GM23338 (cell line): ENCODE results near the gene KRT79. TPM values are rescaled to one million over a fixed set of nuclear protein-coding genes. Genes with fewer than 3 reads are reported as not detected.

Source experiments
- ATAC-seq: fragments of 200-7000 bp; cut with Tn5 transposase; 3 replicates; pipeline ENCODE4 v1.9.1; 2020
- DNase-seq: peaks from one replicate; pipeline ENCODE4 v3.0.0-alpha.2; 2015; ENCODE audit warnings: low spot score
- H2AFZ ChIP-seq: fragments of 200-600 bp; sonication (generic); 2 replicates; pipeline ENCODE4 v1.8.0; 2016; ENCODE audit warnings: antibody characterized with exemption, mild to moderate bottlenecking, moderate library complexity
- H3F3A ChIP-seq: fragments of 200-600 bp; sonication (generic); replicated peaks from 2 replicates; pipeline ENCODE4 v1.8.0; 2017; ENCODE audit warnings: antibody characterized with exemption, mixed run types, low read depth
- H3K27ac ChIP-seq: fragments of 200-600 bp; sonication (generic); 2 replicates; pipeline ENCODE4 v1.6.1; 2016; ENCODE audit warnings: low read depth
- H3K27me3 ChIP-seq: fragments of 200-600 bp; sonication (generic); 2 replicates; pipeline ENCODE4 v1.8.0; 2016; ENCODE audit warnings: mild to moderate bottlenecking, mixed run types, moderate library complexity; ENCODE audit not compliant: insufficient read depth
- H3K36me3 ChIP-seq: fragments of 200-600 bp; sonication (generic); 2 replicates; pipeline ENCODE4 v1.8.0; 2016; ENCODE audit warnings: mild to moderate bottlenecking; ENCODE audit not compliant: insufficient read depth
- H3K4me1 ChIP-seq: fragments of 200-600 bp; sonication (generic); 2 replicates; pipeline ENCODE4 v1.8.0; 2016; ENCODE audit warnings: mild to moderate bottlenecking, moderate library complexity; ENCODE audit not compliant: insufficient read depth
- H3K4me2 ChIP-seq: fragments of 200-600 bp; sonication (generic); 2 replicates; pipeline ENCODE4 v1.7.1; 2017; ENCODE audit warnings: mixed run types
- H3K4me3 ChIP-seq: fragments of 200-600 bp; sonication (generic); 2 replicates; pipeline ENCODE4 v1.6.1; 2016; ENCODE audit warnings: mixed run types
- H3K79me2 ChIP-seq: fragments of 200-600 bp; sonication (generic); replicated peaks from 2 replicates; pipeline ENCODE4 v1.8.0; 2017; ENCODE audit warnings: mild to moderate bottlenecking; ENCODE audit not compliant: insufficient read depth
- H3K9me2 ChIP-seq: fragments of 200-600 bp; sonication (generic); 2 replicates; pipeline ENCODE4 v1.8.0; 2017; ENCODE audit not compliant: insufficient read depth
- H4K20me1 ChIP-seq: fragments of 200-600 bp; sonication (generic); replicated peaks from 2 replicates; pipeline ENCODE4 v1.8.0; 2017; ENCODE audit warnings: mild to moderate bottlenecking; ENCODE audit not compliant: insufficient read depth
- H3K27ac Mint-ChIP-seq: 2 replicates; pipeline ENCODE4 v1.8.0; 2020; ENCODE audit warnings: inconsistent platforms, mild to moderate bottlenecking, moderate library complexity, mixed read lengths
- H3K27me3 Mint-ChIP-seq: 3 replicates; pipeline ENCODE4 v1.8.0; 2022; ENCODE audit warnings: low read depth, mild to moderate bottlenecking, moderate library complexity, mixed read lengths, inconsistent platforms; ENCODE audit not compliant: insufficient read depth, poor library complexity
- H3K36me3 Mint-ChIP-seq: 3 replicates; pipeline ENCODE4 v1.8.0; 2021; ENCODE audit warnings: low read depth, mild to moderate bottlenecking, inconsistent platforms, moderate library complexity, mixed read lengths
- H3K4me1 Mint-ChIP-seq: 3 replicates; pipeline ENCODE4 v1.8.0; 2020; ENCODE audit warnings: mild to moderate bottlenecking, inconsistent platforms, mixed read lengths
- H3K4me3 Mint-ChIP-seq: 3 replicates; pipeline ENCODE4 v1.8.0; 2021; ENCODE audit warnings: moderate library complexity, mild to moderate bottlenecking, inconsistent platforms, mixed read lengths
- H3K9me3 Mint-ChIP-seq: 3 replicates; pipeline ENCODE4 v1.8.0; 2020; ENCODE audit warnings: moderate library complexity, mild to moderate bottlenecking, inconsistent platforms, mixed read lengths
- CREB1 ChIP-seq: fragments of 250-450 bp; sonication (Bioruptor Pico); IDR thresholded peaks from 2 replicates; pipeline ENCODE4 v1.5.0; 2020; ENCODE audit warnings: low read depth, mild to moderate bottlenecking, moderate library complexity
- ETS1 ChIP-seq: IDR thresholded peaks from 2 replicates; pipeline ENCODE4 v1.6.1; 2016; ENCODE audit warnings: antibody characterized with exemption
- EZH2 ChIP-seq: fragments of 200-600 bp; sonication (generic); IDR thresholded peaks from one replicate; pipeline ENCODE4 v1.8.0; 2017; ENCODE audit warnings: antibody characterized with exemption, mild to moderate bottlenecking, low read depth; ENCODE audit not compliant: unreplicated experiment
- EZH2phosphoT487 ChIP-seq: fragments of 200-600 bp; sonication (generic); IDR thresholded peaks from one replicate; pipeline ENCODE4 v1.8.1; 2018; ENCODE audit warnings: antibody characterized with exemption; ENCODE audit not compliant: unreplicated experiment
- JUNB ChIP-seq: IDR thresholded peaks from one replicate; pipeline ENCODE4 v1.6.1; 2016; ENCODE audit warnings: antibody characterized with exemption; ENCODE audit not compliant: unreplicated experiment
- NANOG ChIP-seq: IDR thresholded peaks from 2 replicates; pipeline ENCODE4 v1.6.1; 2016; ENCODE audit warnings: antibody characterized with exemption, borderline replicate concordance
- POLR2AphosphoS5 ChIP-seq: IDR thresholded peaks from 2 replicates; pipeline ENCODE4 v1.6.1; 2016; ENCODE audit warnings: antibody characterized with exemption, low read depth
- REST ChIP-seq: IDR thresholded peaks from one replicate; pipeline ENCODE4 v1.6.1; 2018; ENCODE audit warnings: antibody characterized with exemption; ENCODE audit not compliant: unreplicated experiment
- STAT1 ChIP-seq: IDR thresholded peaks from one replicate; pipeline ENCODE4 v1.6.1; 2016; ENCODE audit warnings: antibody characterized with exemption; ENCODE audit not compliant: unreplicated experiment
- ZNF114 ChIP-seq: fragments of 250-450 bp; sonication (Bioruptor Pico); IDR thresholded peaks from 2 replicates; pipeline ENCODE4 v1.5.0; 2020; ENCODE audit warnings: mild to moderate bottlenecking, moderate library complexity
- ZNF331 ChIP-seq: fragments of 250-450 bp; sonication (Bioruptor Pico); IDR thresholded peaks from 2 replicates; pipeline ENCODE4 v1.5.0; 2020; ENCODE audit warnings: low read depth, mild to moderate bottlenecking, moderate library complexity
- ZNF462 ChIP-seq: fragments of 250-450 bp; sonication (Bioruptor Pico); IDR thresholded peaks from 2 replicates; pipeline ENCODE4 v1.5.0; 2020; ENCODE audit warnings: mild to moderate bottlenecking, moderate library complexity
- polyA plus RNA-seq: library from polyadenylated mRNA; unstranded; fragments of >200 nt; fragmentation: Nextera tagmentation; extraction: Ambion mirVana; gene quantifications from 2 replicates; pipeline ENCODE4 v1.2.1, GENCODE V29; 2016
- total RNA-seq: library from RNA; depleted of rRNA; stranded (reverse); fragments of >200 nt; shearing (Covaris generic); gene quantifications from 2 replicates; pipeline ENCODE4 v1.2.3, GENCODE V29; 2014

KRT79 gene
- total and polyA plus RNA-seq, 2 experiments from 2014 or later = 0.21 TPM; not detected in 1

GRCh38 chr12:52797529-52797894, 36.6 kb downstream of the KRT79 start:
- H3K27me3 Mint-ChIP-seq = peaks cover 10% of the 10 kb centered on the region

More at GRCh38 chr12:52797529-52797894, 36.6 kb downstream of the KRT79 start:
- Mint-ChIP-seq H3K36me3 (no peaks in the 10 kb centered on the region), H3K4me3 (no peak overlapping the region), H3K4me1 (peaks cover 26% of the 10 kb centered on the region), H3K27ac (no peak overlapping the region), H3K9me3 (no peaks in the 10 kb centered on the region)
- H4K20me1 ChIP-seq = no peaks in the 10 kb centered on the region
- H3K4me3 ChIP-seq = no peak overlapping the region
- no peak for ATAC-seq
- H3K4me1 ChIP-seq = peaks cover 25% of the 10 kb centered on the region
- H3K79me2 ChIP-seq = no peaks in the 10 kb centered on the region
- TF ChIP-seq ETS1 (no peak), NANOG (no peak), REST (no peak), ZNF462 (CRISPR knock-in tag) (no peak), STAT1 (no peak), JUNB (no peak), POLR2AphosphoS5 (no peak), ZNF331 (CRISPR knock-in tag) (no peak), CREB1 (CRISPR knock-in tag) (no peak), EZH2 (no peak), EZH2phosphoT487 (no peak), ZNF114 (CRISPR knock-in tag) (no peak)
- H3K9me2 ChIP-seq = peaks cover 7% of the 10 kb centered on the region
- H3F3A ChIP-seq = no peaks in the 10 kb centered on the region
- H3K27me3 ChIP-seq = no peaks in the 10 kb centered on the region
- H3K27ac ChIP-seq = no peak overlapping the region
- no peaks in the 10 kb centered on the region for H3K36me3 ChIP-seq
- no peak overlapping the region for H2AFZ ChIP-seq
- H3K4me2 ChIP-seq = no peak overlapping the region
- no peak for DNase-seq
